SHP77 (cell line): Measurements from ENCODE around the gene CST9L.

Experiments
- DNase-seq, 2 experiments: peaks; one replicate each; lab custom pipeline; 2025; lab: John Stamatoyannopoulos, UW

CST9L gene

GRCh38 chr20:23546435-23547144, 21.7 kb downstream of the CST9L start:
- DNase-seq = no peak

GRCh38 chr20:23544133-23544532, 24.2 kb downstream of the CST9L start:
- no peak for DNase-seq

- no peak for DNase-seq
These were observed 25.5 kb downstream of the CST9L start for GRCh38 chr20:23542801-23543200.

GRCh38 chr20:23541776-23542175, 26.5 kb downstream of the CST9L start:
- DNase-seq = no peak

- DNase-seq = no peak
These were observed 27.0 kb downstream of the CST9L start for GRCh38 chr20:23541330-23541729.

- DNase-seq = no peak
These were observed 27.7 kb downstream of the CST9L start for GRCh38 chr20:23540624-23541023.

GRCh38 chr20:23537030-23537429, 31.3 kb downstream of the CST9L start:
- DNase-seq = no peak

- DNase-seq = no peak
These were observed 31.8 kb downstream of the CST9L start for GRCh38 chr20:23536328-23536974.

GRCh38 chr20:23534801-23535593, 33.3 kb downstream of the CST9L start:
- DNase-seq = no peak

GRCh38 chr20:23533161-23533560, 35.1 kb downstream of the CST9L start:
- no peak for DNase-seq

- no peak for DNase-seq
These were observed 35.8 kb downstream of the CST9L start for GRCh38 chr20:23532533-23532932.

- DNase-seq = no peak
These were observed 37.2 kb downstream of the CST9L start for GRCh38 chr20:23530937-23531567.

GRCh38 chr20:23528867-23529431, 39.3 kb downstream of the CST9L start:
- no peak for DNase-seq

GRCh38 chr20:23526850-23527249, 41.4 kb downstream of the CST9L start:
- DNase-seq = no peak

GRCh38 chr20:23524146-23524545, 44.1 kb downstream of the CST9L start:
- no peak for DNase-seq

GRCh38 chr20:23520185-23520584, 48.1 kb downstream of the CST9L start:
- no peak for DNase-seq

GRCh38 chr20:23519556-23519955, 48.7 kb downstream of the CST9L start:
- DNase-seq = no peak

GRCh38 chr20:23517719-23518118, 50.6 kb downstream of the CST9L start:
- no peak for DNase-seq

- no peak for DNase-seq
These were observed 52.9 kb downstream of the CST9L start for GRCh38 chr20:23515250-23515939.

GRCh38 chr20:23514848-23515247, 53.4 kb downstream of the CST9L start:
- DNase-seq = no peak
